ENCODE data around the gene AMER3. TPM values are rescaled to one million over a fixed set of nuclear protein-coding genes. Genes with fewer than 3 reads are reported as not detected.
"Not testable (repeated sequence)": the region's sequence is repeated elsewhere in the genome, so short reads cannot be mapped to it uniquely, and the experiment has no call there.

Gene AMER3
- total RNA-seq (1.00 and 1.4 TPM in 2 replicates), polyA plus RNA-seq (0.05 and 0.50 TPM in 2 replicates)

GRCh38 chr2:130755256-130756052 lies at the start of gene AMER3:
AMER3 (plus strand) TSS chr2:130755540; CDS start chr2:130762073, 6,533 bp downstream.
- peak; percentile 73 for DNase-seq (ENCODE audit: low spot score)
- H3K4me3 ChIP-seq = peak within 1 kb of the TSS; percentile 42
- TF ChIP-seq EZH2 (IDR thresholded peaks at IDR 0.05; ENCODE audit: borderline replicate concordance) (no peak), EZH2phosphoT487 (IDR thresholded peaks at IDR 0.05; ENCODE audit: low read depth, severe bottlenecking, unreplicated experiment) (no peak)
- TF ChIP-seq, protein P1, sequence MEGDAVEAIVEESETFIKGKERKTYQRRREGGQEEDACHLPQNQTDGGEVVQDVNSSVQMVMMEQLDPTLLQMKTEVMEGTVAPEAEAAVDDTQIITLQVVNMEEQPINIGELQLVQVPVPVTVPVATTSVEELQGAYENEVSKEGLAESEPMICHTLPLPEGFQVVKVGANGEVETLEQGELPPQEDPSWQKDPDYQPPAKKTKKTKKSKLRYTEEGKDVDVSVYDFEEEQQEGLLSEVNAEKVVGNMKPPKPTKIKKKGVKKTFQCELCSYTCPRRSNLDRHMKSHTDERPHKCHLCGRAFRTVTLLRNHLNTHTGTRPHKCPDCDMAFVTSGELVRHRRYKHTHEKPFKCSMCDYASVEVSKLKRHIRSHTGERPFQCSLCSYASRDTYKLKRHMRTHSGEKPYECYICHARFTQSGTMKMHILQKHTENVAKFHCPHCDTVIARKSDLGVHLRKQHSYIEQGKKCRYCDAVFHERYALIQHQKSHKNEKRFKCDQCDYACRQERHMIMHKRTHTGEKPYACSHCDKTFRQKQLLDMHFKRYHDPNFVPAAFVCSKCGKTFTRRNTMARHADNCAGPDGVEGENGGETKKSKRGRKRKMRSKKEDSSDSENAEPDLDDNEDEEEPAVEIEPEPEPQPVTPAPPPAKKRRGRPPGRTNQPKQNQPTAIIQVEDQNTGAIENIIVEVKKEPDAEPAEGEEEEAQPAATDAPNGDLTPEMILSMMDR (IDR thresholded peaks at IDR 0.05; ENCODE audit: poor library complexity) = no peak
- H3K4me1 ChIP-seq (ENCODE audit: insufficient read depth) = no peaks in the 10 kb centered on the region
- H3K79me2 ChIP-seq = no peaks in the 10 kb centered on the region
- H4K20me1 ChIP-seq (ENCODE audit: insufficient read depth, poor library complexity, severe bottlenecking) = no peaks in the 10 kb centered on the region
- peaks cover 39% of the 10 kb centered on the region for H3K27me3 ChIP-seq
- H3K9me2 ChIP-seq (replicated peaks; ENCODE audit: insufficient read depth) = no peaks in the 10 kb centered on the region
- H3K9me3 ChIP-seq (ENCODE audit: low read depth) = no peaks in the 10 kb centered on the region
- WGBS (ENCODE audit: low lambda C conversion rate, missing lambda C conversion rate) = 5% methylated on average over 24 of the region's 43 CpGs
- peak within 1 kb of the TSS; percentile 97 for H3K4me2 ChIP-seq
- peak within 1 kb of the TSS; percentile 77 for H3K27ac ChIP-seq
- H2AFZ ChIP-seq = peak within 1 kb of the TSS; percentile 45
- H3K36me3 ChIP-seq (replicated peaks; ENCODE audit: insufficient read depth, low read depth) = no peaks in the 10 kb centered on the region

DNA sequence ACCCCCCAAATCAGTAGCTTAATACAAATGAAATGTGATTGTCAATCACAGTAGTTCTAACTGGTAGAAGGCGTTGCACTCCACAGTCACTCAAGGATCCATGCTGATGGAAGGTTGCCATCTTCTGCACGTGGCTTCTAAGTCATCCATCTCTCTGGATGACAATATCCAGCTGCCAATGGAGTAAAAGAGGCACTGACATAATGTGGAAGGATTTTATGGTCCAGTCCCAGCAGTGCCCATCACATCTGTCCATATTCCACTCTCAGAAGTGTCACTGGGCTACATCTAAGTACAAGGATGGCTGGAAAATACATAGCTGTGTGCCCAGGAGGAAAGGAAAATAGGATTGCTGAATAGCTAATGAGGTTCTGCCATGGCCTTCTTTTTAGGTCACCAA lies 40.5 kb upstream of the AMER3 start:
- not testable (repeated sequence) for H3K4me3 ChIP-seq; H3K9me3 ChIP-seq (ENCODE audit: low read depth); H3K36me3 ChIP-seq (replicated peaks; ENCODE audit: insufficient read depth, low read depth); H3K9me2 ChIP-seq (replicated peaks; ENCODE audit: insufficient read depth); H4K20me1 ChIP-seq (ENCODE audit: insufficient read depth, poor library complexity, severe bottlenecking); H3K27ac ChIP-seq; H3K4me2 ChIP-seq; H2AFZ ChIP-seq; DNase-seq (ENCODE audit: low spot score); H3K79me2 ChIP-seq; H3K27me3 ChIP-seq; H3K4me1 ChIP-seq (ENCODE audit: insufficient read depth)
- WGBS (ENCODE audit: low lambda C conversion rate, missing lambda C conversion rate) = no CpG with 5 or more reads among the region's 2 CpGs

- Histone ChIP-seq H3K9me2 (replicated peaks; ENCODE audit: insufficient read depth) (no peaks in the 10 kb centered on the region), H3K27me3 (no peaks in the 10 kb centered on the region), H3K9me3 (ENCODE audit: low read depth) (peaks cover 5% of the 10 kb centered on the region), H3K36me3 (replicated peaks; ENCODE audit: insufficient read depth, low read depth) (no peaks in the 10 kb centered on the region), H3K4me3 (no peak overlapping the region), H3K79me2 (no peaks in the 10 kb centered on the region), H4K20me1 (ENCODE audit: insufficient read depth, poor library complexity, severe bottlenecking) (no peaks in the 10 kb centered on the region), H2AFZ (no peak overlapping the region), H3K4me2 (no peak overlapping the region), H3K4me1 (ENCODE audit: insufficient read depth) (no peaks in the 10 kb centered on the region), H3K27ac (no peak overlapping the region)
- 93% methylated on average over 6 of the region's 8 CpGs for WGBS (ENCODE audit: low lambda C conversion rate, missing lambda C conversion rate)
- no peak for DNase-seq (ENCODE audit: low spot score)
- TF ChIP-seq EZH2phosphoT487 (IDR thresholded peaks at IDR 0.05; ENCODE audit: low read depth, severe bottlenecking, unreplicated experiment) = no peak
Observed at GRCh38 chr2:130720036-130720435, 35.3 kb upstream of the AMER3 start.

- Histone ChIP-seq H4K20me1 (ENCODE audit: insufficient read depth, poor library complexity, severe bottlenecking) (no peaks in the 10 kb centered on the region), H3K4me2 (no peak overlapping the region), H3K79me2 (no peaks in the 10 kb centered on the region), H3K9me2 (replicated peaks; ENCODE audit: insufficient read depth) (no peaks in the 10 kb centered on the region), H3K4me1 (ENCODE audit: insufficient read depth) (no peaks in the 10 kb centered on the region), H3K4me3 (no peak overlapping the region), H2AFZ (no peak overlapping the region), H3K9me3 (ENCODE audit: low read depth) (peaks cover 5% of the 10 kb centered on the region), H3K27me3 (no peaks in the 10 kb centered on the region), H3K27ac (no peak overlapping the region), H3K36me3 (replicated peaks; ENCODE audit: insufficient read depth, low read depth) (no peaks in the 10 kb centered on the region)
- no peak for DNase-seq (ENCODE audit: low spot score)
- 85% methylated on average over 3 of the region's 3 CpGs for WGBS (ENCODE audit: low lambda C conversion rate, missing lambda C conversion rate)
- TF ChIP-seq EZH2phosphoT487 (IDR thresholded peaks at IDR 0.05; ENCODE audit: low read depth, severe bottlenecking, unreplicated experiment) (no peak), EZH2 (IDR thresholded peaks at IDR 0.05; ENCODE audit: borderline replicate concordance) (no peak)
- TF ChIP-seq, protein P1 (IDR thresholded peaks at IDR 0.05; ENCODE audit: poor library complexity) = no peak
Observed at GRCh38 chr2:130720528-130720927, 34.8 kb upstream of the AMER3 start.

Measured in hepatocyte (in vitro differentiated cells).